ENCODE results near the gene LAD1.

LAD1 gene

DNA sequence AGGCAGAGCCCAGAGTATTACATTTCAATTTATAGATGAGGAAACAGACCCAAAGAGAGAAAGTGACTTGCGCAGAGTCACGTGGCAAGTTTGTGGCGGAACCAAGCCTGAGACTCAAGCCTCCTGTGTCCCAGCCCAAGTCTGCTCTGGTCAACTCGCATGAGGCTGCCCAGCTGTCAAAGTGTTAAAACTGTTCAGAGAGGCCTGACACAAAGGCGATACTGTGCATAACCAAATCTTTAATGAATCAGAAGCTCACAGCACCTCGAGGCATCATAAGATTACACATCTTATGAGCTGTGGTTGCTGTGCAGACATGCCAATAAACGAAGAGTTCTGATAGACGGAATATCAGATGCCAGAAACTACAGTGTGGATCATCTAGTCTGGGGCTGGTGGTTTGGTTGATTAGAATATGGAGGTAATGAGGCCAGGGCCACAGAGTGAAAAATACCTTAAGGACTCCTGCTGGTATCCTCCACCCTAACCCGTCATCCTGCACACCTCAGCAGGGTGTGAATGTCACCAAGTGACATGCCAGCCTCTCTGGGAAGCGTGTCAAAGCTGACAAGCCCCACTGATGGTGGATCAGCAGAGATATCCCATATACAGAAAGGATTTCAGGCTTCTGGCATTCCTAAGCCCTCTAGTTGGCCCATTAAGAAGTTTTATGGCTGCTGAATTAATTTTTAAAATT, 63.8 kb downstream of the LAD1 start:
- Histone ChIP-seq H3K27me3 (replicated peaks; ENCODE audit: control insufficient read depth, insufficient read depth, low read length) (peaks cover 1% of the 10 kb centered on the region; the same call in 1 of the 2 replicates), H3K4me3 (replicated peaks; ENCODE audit: low read depth, low read length) (no peak overlapping the region), H3K36me3 (ENCODE audit: control insufficient read depth, insufficient read depth, low read length) (no peaks in the 10 kb centered on the region)
- no peak for DNase-seq (ENCODE audit: extremely low read depth, insufficient read length)
- TF ChIP-seq CTCF (IDR thresholded peaks at IDR 0.05; ENCODE audit: insufficient read depth, low read length, poor library complexity, severe bottlenecking) = no peak

DNA sequence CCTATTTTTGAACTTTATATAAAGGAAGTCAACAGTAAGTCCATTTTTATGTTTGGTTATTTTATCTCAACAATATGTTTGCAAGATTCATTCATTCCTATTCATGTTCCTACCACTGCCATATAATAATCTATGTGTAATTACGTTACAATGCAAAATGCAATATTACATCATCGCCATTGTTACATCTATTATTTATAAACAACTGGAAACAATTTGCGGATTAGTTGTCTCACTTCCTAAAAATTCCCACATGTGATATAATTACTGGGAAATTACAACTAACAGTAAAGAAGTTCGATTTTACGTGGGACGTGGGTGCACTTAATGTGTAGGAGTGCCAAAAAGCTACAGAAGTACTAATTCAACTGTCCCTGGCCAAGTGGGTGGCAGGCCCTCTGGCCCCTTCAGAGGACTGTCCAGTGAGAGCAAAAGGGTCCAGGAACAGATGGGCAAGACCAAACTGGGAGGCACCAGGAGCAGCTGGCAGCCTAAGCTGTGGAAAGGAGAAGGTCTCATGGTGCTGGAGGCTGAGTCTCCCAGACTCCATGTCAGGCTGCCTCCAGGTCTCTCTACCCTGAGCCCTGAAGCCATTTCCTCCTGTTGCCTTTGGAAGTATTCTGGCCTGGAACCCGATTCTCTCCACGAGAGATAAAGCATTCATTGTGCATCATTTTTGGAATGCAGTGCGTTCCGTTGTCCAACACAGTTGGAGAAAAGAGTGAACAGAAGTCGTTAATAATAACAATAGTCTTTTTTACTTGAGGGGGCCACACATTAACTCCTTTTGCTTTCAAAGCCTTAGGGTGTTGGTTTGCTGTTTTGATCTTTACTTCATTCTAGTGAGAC, 64.6 kb downstream of the LAD1 start:
- peaks cover 1% of the 10 kb centered on the region; the same call in 1 of the 2 replicates for H3K27me3 ChIP-seq (replicated peaks; ENCODE audit: control insufficient read depth, insufficient read depth, low read length)
- no peak overlapping the region for H3K4me3 ChIP-seq (replicated peaks; ENCODE audit: low read depth, low read length)
- no peak for TF ChIP-seq CTCF (IDR thresholded peaks at IDR 0.05; ENCODE audit: insufficient read depth, low read length, poor library complexity, severe bottlenecking)
- DNase-seq (ENCODE audit: extremely low read depth, insufficient read length) = no peak
- no peaks in the 10 kb centered on the region for H3K36me3 ChIP-seq (ENCODE audit: control insufficient read depth, insufficient read depth, low read length)

- TF ChIP-seq CTCF (IDR thresholded peaks at IDR 0.05; ENCODE audit: insufficient read depth, low read length, poor library complexity, severe bottlenecking) = no peak
- no peak for DNase-seq (ENCODE audit: extremely low read depth, insufficient read length)
- no peaks in the 10 kb centered on the region for H3K36me3 ChIP-seq (ENCODE audit: control insufficient read depth, insufficient read depth, low read length)
- H3K4me3 ChIP-seq (replicated peaks; ENCODE audit: low read depth, low read length) = no peak overlapping the region
- H3K27me3 ChIP-seq (replicated peaks; ENCODE audit: control insufficient read depth, insufficient read depth, low read length) = peaks cover 1% of the 10 kb centered on the region; the same call in 1 of the 2 replicates
Observed at GRCh38 chr1:201332616-201333335, 66.3 kb downstream of the LAD1 start.

DNA sequence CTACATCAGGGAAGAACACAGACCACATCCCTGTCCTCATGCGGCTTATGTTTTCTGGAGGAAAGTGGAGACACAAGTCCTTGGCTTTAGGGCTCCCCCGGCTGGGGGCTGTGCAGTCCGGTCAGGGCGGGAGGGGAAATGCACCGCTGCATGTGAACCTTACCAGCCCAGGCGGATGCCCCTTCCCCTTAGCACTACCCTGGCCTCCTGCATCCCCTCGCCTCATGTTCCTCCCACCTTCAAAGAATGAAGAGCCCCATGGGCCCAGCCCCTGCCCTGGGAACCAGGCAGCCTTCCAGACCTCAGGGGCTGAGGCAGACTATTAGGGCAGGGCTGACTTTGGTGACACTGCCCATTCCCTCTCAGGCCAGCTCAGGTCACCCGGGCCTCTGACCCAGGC, 67.1 kb downstream of the LAD1 start:
- Histone ChIP-seq H3K4me3 (replicated peaks; ENCODE audit: low read depth, low read length) (no peak overlapping the region), H3K27me3 (replicated peaks; ENCODE audit: control insufficient read depth, insufficient read depth, low read length) (peaks cover 3% of the 10 kb centered on the region; the same call in 1 of the 2 replicates), H3K36me3 (ENCODE audit: control insufficient read depth, insufficient read depth, low read length) (no peaks in the 10 kb centered on the region)
- TF ChIP-seq CTCF (IDR thresholded peaks at IDR 0.05; ENCODE audit: insufficient read depth, low read length, poor library complexity, severe bottlenecking) = no peak
- no peak for DNase-seq (ENCODE audit: extremely low read depth, insufficient read length)

DNA sequence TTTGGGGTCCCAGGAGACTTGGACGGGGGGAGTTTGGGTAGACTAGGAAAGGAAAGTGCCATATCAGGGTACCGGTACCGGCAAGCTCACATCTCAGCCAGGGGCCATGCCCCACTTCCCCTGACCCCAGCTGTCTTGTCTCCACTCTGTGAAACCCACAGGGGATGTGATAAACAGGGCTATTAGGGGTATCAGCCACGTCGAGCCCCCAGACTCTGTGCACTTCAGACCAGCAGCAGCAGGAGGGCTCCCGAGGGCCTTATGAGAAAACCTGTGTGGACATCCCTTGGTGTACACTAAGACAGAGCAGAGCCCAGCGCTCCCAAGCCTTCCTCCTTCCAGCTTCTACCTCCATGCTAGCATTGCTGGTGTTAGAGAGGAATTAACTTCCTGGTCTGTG, 68.0 kb downstream of the LAD1 start:
- H3K4me3 ChIP-seq (replicated peaks; ENCODE audit: low read depth, low read length) = no peak overlapping the region
- peaks cover 2% of the 10 kb centered on the region; the same call in 1 of the 2 replicates for H3K27me3 ChIP-seq (replicated peaks; ENCODE audit: control insufficient read depth, insufficient read depth, low read length)
- no peak for DNase-seq (ENCODE audit: extremely low read depth, insufficient read length)
- no peak for TF ChIP-seq CTCF (IDR thresholded peaks at IDR 0.05; ENCODE audit: insufficient read depth, low read length, poor library complexity, severe bottlenecking)
- H3K36me3 ChIP-seq (ENCODE audit: control insufficient read depth, insufficient read depth, low read length) = no peaks in the 10 kb centered on the region

Measured in GM06990 (cell line).